SK-N-SH (cell line): ENCODE data around the gene HNRNPF. TPM values are rescaled to one million over a fixed set of nuclear protein-coding genes. Genes with fewer than 3 reads are reported as not detected.

Experiments used
- CTCF ChIA-PET: fragments of 300-600, 350-600 bp; formaldehyde crosslinking; extraction: SDS; loops from one replicate; lab custom pipeline; 2021; lab: Yijun Ruan, JAX
- POLR2A ChIA-PET: fragments of 350-600 bp; sonication (Branson Sonifier 250); formaldehyde crosslinking; extraction: SDS; loops from one replicate; lab custom pipeline; 2020; ENCODE audit warnings: antibody characterized with exemption, inconsistent platforms; lab: Yijun Ruan, JAX
- DNase-seq: peaks from one replicate; pipeline ENCODE4 v3.0.0; 2012
- H2AFZ ChIP-seq: fragments of 200-600 bp; sonication (generic); 2 replicates; pipeline ENCODE4 v1.8.1; 2016; ENCODE audit warnings: antibody characterized with exemption, mild to moderate bottlenecking, low read depth
- H3F3A ChIP-seq: fragments of 200-600 bp; sonication (generic); replicated peaks from 2 replicates; pipeline ENCODE3; 2016; ENCODE audit warnings: antibody characterized with exemption, mild to moderate bottlenecking; ENCODE audit not compliant: insufficient read depth
- H3K27ac ChIP-seq, 2 experiments: fragments of 200-500 bp in 1 of 2; fragments of 200-600 bp in 1 of 2; sonication (Bioruptor generic) in 1 of 2; sonication (generic), shearing (Covaris generic) in 1 of 2; 2 replicates each; pipeline versions ENCODE4 v1.5.1 to v1.6.1; 2014 to 2016; ENCODE audit warnings: low read depth in 2 of 2, inconsistent platforms in 1 of 2, low read length in 1 of 2, mild to moderate bottlenecking in 1 of 2, mixed read lengths in 1 of 2
- H3K27me3 ChIP-seq: fragments of 200-600 bp; sonication (generic), shearing (Covaris generic); 2 replicates; pipeline ENCODE4 v1.6.1; 2016; ENCODE audit warnings: mixed run types; ENCODE audit not compliant: insufficient read depth
- H3K36me3 ChIP-seq, 2 experiments: fragments of 200-500 bp in 1 of 2; fragments of 200-600 bp in 1 of 2; sonication (Bioruptor generic) in 1 of 2; sonication (generic) in 1 of 2; replicated peaks in 1 of 2; 2 replicates each; pipeline versions ENCODE3 to v1.5.1; 2014 to 2016; ENCODE audit warnings: low read length in 1 of 2, mild to moderate bottlenecking in 1 of 2; ENCODE audit not compliant: insufficient read depth in 2 of 2, control insufficient read depth in 1 of 2
- H3K4me1 ChIP-seq, 2 experiments: fragments of 200-500 bp in 1 of 2; fragments of 200-600 bp in 1 of 2; sonication (Bioruptor generic) in 1 of 2; sonication (generic), shearing (Covaris generic) in 1 of 2; 2 replicates each; pipeline versions ENCODE4 v1.5.1 to v1.6.1; 2014 to 2016; ENCODE audit warnings: low read depth in 1 of 2, low read length in 1 of 2, mixed run types in 1 of 2; ENCODE audit not compliant: insufficient read depth in 2 of 2, control insufficient read depth in 1 of 2
- H3K4me2 ChIP-seq: fragments of 200-600 bp; sonication (generic), shearing (Covaris generic); 2 replicates; pipeline ENCODE4 v1.6.1; 2017; ENCODE audit warnings: mixed run types
- H3K4me3 ChIP-seq, 2 experiments: fragments of 200-500 bp in 1 of 2; fragments of 200-600 bp in 1 of 2; sonication (Bioruptor generic) in 1 of 2; sonication (generic), shearing (Covaris generic) in 1 of 2; 2 replicates each; pipeline versions ENCODE4 v1.5.1 to v1.8.1; 2014 to 2016; ENCODE audit warnings: low read depth in 2 of 2, inconsistent platforms in 1 of 2, low read length in 1 of 2, mild to moderate bottlenecking in 1 of 2, mixed read lengths in 1 of 2, moderate library complexity in 1 of 2
- H3K79me2 ChIP-seq: fragments of 200-600 bp; sonication (generic); 2 replicates; pipeline ENCODE4 v1.8.1; 2017; ENCODE audit warnings: mild to moderate bottlenecking; ENCODE audit not compliant: insufficient read depth
- H3K9ac ChIP-seq: fragments of 200-600 bp; sonication (generic); 2 replicates; pipeline ENCODE4 v1.6.1; 2017; ENCODE audit warnings: mixed run types
- H3K9me2 ChIP-seq: fragments of 200-600 bp; sonication (generic); 2 replicates; pipeline ENCODE4 v1.6.1; 2017; ENCODE audit warnings: mixed run types
- H3K9me3 ChIP-seq: fragments of 200-600 bp; sonication (generic); 2 replicates; pipeline ENCODE4 v1.6.1; 2017; ENCODE audit warnings: mixed run types, mild to moderate bottlenecking, moderate library complexity
- H4K20me1 ChIP-seq: fragments of 200-600 bp; sonication (generic); 2 replicates; pipeline ENCODE4 v1.6.1; 2017; ENCODE audit warnings: mild to moderate bottlenecking, mixed run types; ENCODE audit not compliant: insufficient read depth
- CHD2 ChIP-seq: fragments of 150-350 bp; IDR thresholded peaks from 2 replicates; pipeline ENCODE4 v1.6.1; 2018; ENCODE audit warnings: low read length; ENCODE audit not compliant: partially characterized antibody
- CTCF ChIP-seq: fragments of 200-600 bp; sonication (generic); IDR thresholded peaks from 2 replicates; pipeline ENCODE4 v1.6.1; 2017; ENCODE audit warnings: antibody characterized with exemption, mild to moderate bottlenecking, moderate library complexity
- EP300 ChIP-seq, 2 experiments: IDR thresholded peaks; 2 replicates each; pipeline versions ENCODE4 v1.4.0 to v1.6.1; 2012; ENCODE audit warnings: borderline replicate concordance in 1 of 2, low read depth in 1 of 2, low read length in 1 of 2
- EZH2phosphoT487 ChIP-seq: fragments of 200-600 bp; sonication (generic); IDR thresholded peaks from 2 replicates; pipeline ENCODE4 v1.6.1; 2017; ENCODE audit warnings: low read depth, mixed run types, mild to moderate bottlenecking, antibody characterized with exemption, moderate library complexity, borderline replicate concordance
- FOXJ3 ChIP-seq: sonication (generic); formaldehyde crosslinking; IDR thresholded peaks from 2 replicates; pipeline ENCODE4 v1.5.1; 2020; ENCODE audit warnings: mild to moderate bottlenecking, missing genetic modification reagents
- FOXM1 ChIP-seq: IDR thresholded peaks from 2 replicates; pipeline ENCODE4 v1.4.0; 2012; ENCODE audit warnings: low read depth, mild to moderate bottlenecking
- GATA2 ChIP-seq: sonication (generic); formaldehyde crosslinking; IDR thresholded peaks from 2 replicates; pipeline ENCODE4 v1.5.0; 2020; ENCODE audit warnings: mild to moderate bottlenecking, missing genetic modification reagents
- IRF3 ChIP-seq: fragments of 150-350 bp; IDR thresholded peaks from 2 replicates; pipeline ENCODE4 v1.6.1; 2016; ENCODE audit warnings: mild to moderate bottlenecking, low read depth, low read length
- JUND ChIP-seq: IDR thresholded peaks from 2 replicates; pipeline ENCODE4 v1.4.0; 2012
- MEF2A ChIP-seq: IDR thresholded peaks from 2 replicates; pipeline ENCODE4 v1.4.0; 2012; ENCODE audit warnings: low read depth, borderline replicate concordance
- MXI1 ChIP-seq: IDR thresholded peaks from 2 replicates; pipeline ENCODE4 v1.6.1; 2012; ENCODE audit warnings: mild to moderate bottlenecking, low read depth, low read length, improper control_type of control experiment
- NFIC ChIP-seq: IDR thresholded peaks from 2 replicates; pipeline ENCODE4 v1.4.0; 2012; ENCODE audit warnings: borderline replicate concordance
- NRF1 ChIP-seq: IDR thresholded peaks from 2 replicates; pipeline ENCODE4 v1.6.1; 2012; ENCODE audit warnings: low read depth, mild to moderate bottlenecking, low read length
- RAD21 ChIP-seq: IDR thresholded peaks from 2 replicates; pipeline ENCODE4 v1.6.1; 2012; ENCODE audit warnings: mild to moderate bottlenecking, low read length
- RCOR1 ChIP-seq: fragments of 150-350 bp; IDR thresholded peaks from 2 replicates; pipeline ENCODE4 v1.6.1; 2017; ENCODE audit warnings: antibody characterized with exemption, low read length
- SIN3A ChIP-seq: IDR thresholded peaks from 2 replicates; pipeline ENCODE4 v1.6.1; 2012; ENCODE audit warnings: low read depth, mild to moderate bottlenecking, low read length, moderate library complexity, borderline replicate concordance
- SMC3 ChIP-seq: IDR thresholded peaks from 2 replicates; pipeline ENCODE4 v1.6.1; 2012; ENCODE audit warnings: low read depth, low read length, improper control_type of control experiment
- TCF12 ChIP-seq: IDR thresholded peaks from 2 replicates; pipeline ENCODE4 v1.4.0; 2012
- USF1 ChIP-seq: IDR thresholded peaks from 2 replicates; pipeline ENCODE4 v1.4.0; 2012; ENCODE audit warnings: low read depth, borderline replicate concordance
- USF2 ChIP-seq: fragments of 150-350 bp; IDR thresholded peaks from 2 replicates; pipeline ENCODE4 v1.6.1; 2017; ENCODE audit warnings: antibody characterized with exemption, low read length, low read depth, borderline replicate concordance
- ZBTB33 ChIP-seq: IDR thresholded peaks from 2 replicates; pipeline ENCODE4 v1.4.0; 2012; ENCODE audit warnings: low read depth, borderline replicate concordance
- WGBS: methylation state at CpG from one replicate; pipeline ENCODE4 v1.1.6; 2017; ENCODE audit warnings: low lambda C conversion rate; 5-methylcytosine and 5-hydroxymethylcytosine counted together
- polyA plus RNA-seq, 3 experiments: library from polyadenylated mRNA; depleted of rRNA; stranded (reverse); fragments of >200 nt; gene quantifications; 2 replicates each; pipeline ENCODE4 v1.2.3, GENCODE V29; 2012

The HNRNPF gene
- polyA plus RNA-seq, 1 of the 3 experiments (the other 2 are of a cell fraction): 195 TPM

- Histone ChIP-seq H3K9ac (no peak overlapping the region), H3K79me2 (no peaks in the 10 kb centered on the region), H3F3A (peaks cover 13% of the 10 kb centered on the region), H3K27ac (no peak overlapping the region), H3K36me3 (no peaks in the 10 kb centered on the region), H3K27me3 (no peaks in the 10 kb centered on the region), H3K9me3 (no peaks in the 10 kb centered on the region), H3K4me2 (no peak overlapping the region), H3K4me1 (peaks cover 5 to 19% of the 10 kb centered on the region in 2 experiments; a peak in 3 of 4 replicates), H3K4me3 (no peak overlapping the region), H4K20me1 (no peaks in the 10 kb centered on the region), H3K9me2 (no peaks in the 10 kb centered on the region), H2AFZ (no peak overlapping the region)
- no peak for DNase-seq
- no peak for TF ChIP-seq SMC3
- no peak for TF ChIP-seq IRF3
- no peak for TF ChIP-seq SIN3A
- no peak for TF ChIP-seq CHD2
- no peak for TF ChIP-seq GATA2 (CRISPR knock-in tag)
- no peak for TF ChIP-seq USF2
- TF ChIP-seq JUND: no peak
- TF ChIP-seq NFIC: no peak
- TF ChIP-seq EZH2phosphoT487: no peak
- TF ChIP-seq FOXM1: no peak
- TF ChIP-seq EP300 (IDR thresholded peaks at IDR 0.05; ENCODE audit: borderline replicate concordance in 1 of 2, low read depth in 1 of 2, low read length in 1 of 2): no peak
- no peak for TF ChIP-seq TCF12
- no peak for TF ChIP-seq NRF1
- no peak for TF ChIP-seq RAD21
- 67% methylated on average over 7 of the region's 7 CpGs for WGBS
- ChIA-PET CTCF (interaction anchor here (0.7 to 1.4 kb wide), 3 partner anchors 61 to 124 kb away, joined by 3 read pairs; no protein-coding TSS in a partner anchor), POLR2A (no interaction called here)
Observed at GRCh38 chr10:43352951-43353350, 56.0 kb downstream of the HNRNPF start.

- DNase-seq: peak; percentile 25
- Histone ChIP-seq H2AFZ (no peak overlapping the region), H3K4me2 (no peak overlapping the region), H3K9ac (no peak overlapping the region), H3K9me2 (no peaks in the 10 kb centered on the region), H3K9me3 (no peaks in the 10 kb centered on the region), H3K4me1 (peaks cover 5 to 19% of the 10 kb centered on the region in 2 experiments; a peak in 3 of 4 replicates), H3K79me2 (no peaks in the 10 kb centered on the region), H3F3A (peaks cover 13% of the 10 kb centered on the region), H3K4me3 (no peak overlapping the region), H3K36me3 (no peaks in the 10 kb centered on the region), H4K20me1 (no peaks in the 10 kb centered on the region), H3K27ac (no peak overlapping the region), H3K27me3 (no peaks in the 10 kb centered on the region)
- WGBS: 63% methylated on average over 14 of the region's 14 CpGs
- CTCF ChIA-PET: interaction anchor here (1.2 to 4.4 kb wide), 5 partner anchors 18 to 212 kb away, joined by 3 to 90 read pairs (median 4); no protein-coding TSS in a partner anchor
- POLR2A ChIA-PET: no interaction called here
- TF ChIP-seq RAD21 (no peak), MXI1 (no peak), MEF2A (no peak), ZBTB33 (no peak), FOXJ3 (no peak), CTCF (no peak), RCOR1 (no peak), USF1 (no peak), IRF3 (no peak), NFIC (no peak), TCF12 (no peak), JUND (no peak)
Observed at GRCh38 chr10:43351301-43351700, 57.7 kb downstream of the HNRNPF start.
